Measurements from ENCODE around the gene TMTC3.

The TMTC3 gene

GRCh38 chr12:88145567-88146505 is 3.7 kb downstream of the TMTC3 start (continued):
- TF ChIP-seq ZNF624 (tag by site-specific recombination; IDR thresholded peaks at IDR 0.05) (no peak), ZNF146 (tag by site-specific recombination; IDR thresholded peaks at IDR 0.05) (no peak), IKZF3 (tag by site-specific recombination; IDR thresholded peaks at IDR 0.05) (0 out of 2 replicates have a peak, but pooled peaks have one; percentile 12), REPIN1 (tag by site-specific recombination; IDR thresholded peaks at IDR 0.05; ENCODE audit: low read depth) (no peak), ZNF596 (tag by site-specific recombination; IDR thresholded peaks at IDR 0.05) (no peak; the same call in 1 of the 2 replicates), SCRT2 (tag by site-specific recombination; IDR thresholded peaks at IDR 0.05) (peak; percentile 31; the same call in 1 of the 2 replicates), ZNF677 (tag by site-specific recombination; IDR thresholded peaks at IDR 0.05) (no peak), ZBTB1 (tag by site-specific recombination; IDR thresholded peaks at IDR 0.05) (no peak), GLIS1 (tag by site-specific recombination; IDR thresholded peaks at IDR 0.05) (0 out of 2 replicates have a peak, but pooled peaks have one; percentile 24), ZSCAN23 (tag by site-specific recombination; IDR thresholded peaks at IDR 0.05) (no peak), ZNF354C (tag by site-specific recombination; IDR thresholded peaks at IDR 0.05; ENCODE audit: borderline replicate concordance, low read depth) (no peak), ZFHX2 (tag by site-specific recombination; conservative IDR thresholded peaks at IDR 0.05) (no peak), ZNF174 (tag by site-specific recombination; IDR thresholded peaks at IDR 0.05) (no peak), ZNF248 (tag by site-specific recombination; IDR thresholded peaks at IDR 0.05) (no peak), ZNF626 (tag by site-specific recombination; IDR thresholded peaks at IDR 0.05) (no peak), OSR2 (tag by site-specific recombination; IDR thresholded peaks at IDR 0.05) (no peak), ZFP41 (tag by site-specific recombination; IDR thresholded peaks at IDR 0.05; ENCODE audit: borderline replicate concordance) (no peak), ZNF623 (tag by site-specific recombination; IDR thresholded peaks at IDR 0.05) (no peak), ZNF274 (IDR thresholded peaks at IDR 0.05; ENCODE audit: low read length) (no peak), ZNF274 (tag by site-specific recombination; IDR thresholded peaks at IDR 0.05; ENCODE audit: borderline replicate concordance) (no peak), ZNF660 (tag by site-specific recombination; IDR thresholded peaks at IDR 0.05) (no peak), KLF9 (tag by site-specific recombination; IDR thresholded peaks at IDR 0.05; ENCODE audit: low read depth) (no peak), ZFP3 (tag by site-specific recombination; IDR thresholded peaks at IDR 0.05; ENCODE audit: low read depth) (no peak), ZNF24 (tag by site-specific recombination; IDR thresholded peaks at IDR 0.05) (no peak), ZNF692 (tag by site-specific recombination; IDR thresholded peaks at IDR 0.05) (no peak), ZBTB21 (tag by site-specific recombination; IDR thresholded peaks at IDR 0.05) (no peak), EGR2 (tag by site-specific recombination; IDR thresholded peaks at IDR 0.05; ENCODE audit: low read depth) (no peak)
- TF ChIP-seq, protein P1, sequence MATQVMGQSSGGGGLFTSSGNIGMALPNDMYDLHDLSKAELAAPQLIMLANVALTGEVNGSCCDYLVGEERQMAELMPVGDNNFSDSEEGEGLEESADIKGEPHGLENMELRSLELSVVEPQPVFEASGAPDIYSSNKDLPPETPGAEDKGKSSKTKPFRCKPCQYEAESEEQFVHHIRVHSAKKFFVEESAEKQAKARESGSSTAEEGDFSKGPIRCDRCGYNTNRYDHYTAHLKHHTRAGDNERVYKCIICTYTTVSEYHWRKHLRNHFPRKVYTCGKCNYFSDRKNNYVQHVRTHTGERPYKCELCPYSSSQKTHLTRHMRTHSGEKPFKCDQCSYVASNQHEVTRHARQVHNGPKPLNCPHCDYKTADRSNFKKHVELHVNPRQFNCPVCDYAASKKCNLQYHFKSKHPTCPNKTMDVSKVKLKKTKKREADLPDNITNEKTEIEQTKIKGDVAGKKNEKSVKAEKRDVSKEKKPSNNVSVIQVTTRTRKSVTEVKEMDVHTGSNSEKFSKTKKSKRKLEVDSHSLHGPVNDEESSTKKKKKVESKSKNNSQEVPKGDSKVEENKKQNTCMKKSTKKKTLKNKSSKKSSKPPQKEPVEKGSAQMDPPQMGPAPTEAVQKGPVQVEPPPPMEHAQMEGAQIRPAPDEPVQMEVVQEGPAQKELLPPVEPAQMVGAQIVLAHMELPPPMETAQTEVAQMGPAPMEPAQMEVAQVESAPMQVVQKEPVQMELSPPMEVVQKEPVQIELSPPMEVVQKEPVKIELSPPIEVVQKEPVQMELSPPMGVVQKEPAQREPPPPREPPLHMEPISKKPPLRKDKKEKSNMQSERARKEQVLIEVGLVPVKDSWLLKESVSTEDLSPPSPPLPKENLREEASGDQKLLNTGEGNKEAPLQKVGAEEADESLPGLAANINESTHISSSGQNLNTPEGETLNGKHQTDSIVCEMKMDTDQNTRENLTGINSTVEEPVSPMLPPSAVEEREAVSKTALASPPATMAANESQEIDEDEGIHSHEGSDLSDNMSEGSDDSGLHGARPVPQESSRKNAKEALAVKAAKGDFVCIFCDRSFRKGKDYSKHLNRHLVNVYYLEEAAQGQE (tag by site-specific recombination; IDR thresholded peaks at IDR 0.05), result no peak
- TF ChIP-seq, protein P2, sequence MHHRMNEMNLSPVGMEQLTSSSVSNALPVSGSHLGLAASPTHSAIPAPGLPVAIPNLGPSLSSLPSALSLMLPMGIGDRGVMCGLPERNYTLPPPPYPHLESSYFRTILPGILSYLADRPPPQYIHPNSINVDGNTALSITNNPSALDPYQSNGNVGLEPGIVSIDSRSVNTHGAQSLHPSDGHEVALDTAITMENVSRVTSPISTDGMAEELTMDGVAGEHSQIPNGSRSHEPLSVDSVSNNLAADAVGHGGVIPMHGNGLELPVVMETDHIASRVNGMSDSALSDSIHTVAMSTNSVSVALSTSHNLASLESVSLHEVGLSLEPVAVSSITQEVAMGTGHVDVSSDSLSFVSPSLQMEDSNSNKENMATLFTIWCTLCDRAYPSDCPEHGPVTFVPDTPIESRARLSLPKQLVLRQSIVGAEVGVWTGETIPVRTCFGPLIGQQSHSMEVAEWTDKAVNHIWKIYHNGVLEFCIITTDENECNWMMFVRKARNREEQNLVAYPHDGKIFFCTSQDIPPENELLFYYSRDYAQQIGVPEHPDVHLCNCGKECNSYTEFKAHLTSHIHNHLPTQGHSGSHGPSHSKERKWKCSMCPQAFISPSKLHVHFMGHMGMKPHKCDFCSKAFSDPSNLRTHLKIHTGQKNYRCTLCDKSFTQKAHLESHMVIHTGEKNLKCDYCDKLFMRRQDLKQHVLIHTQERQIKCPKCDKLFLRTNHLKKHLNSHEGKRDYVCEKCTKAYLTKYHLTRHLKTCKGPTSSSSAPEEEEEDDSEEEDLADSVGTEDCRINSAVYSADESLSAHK (tag by site-specific recombination; IDR thresholded peaks at IDR 0.05), result peak; percentile 67
- TF ChIP-seq, protein P3, sequence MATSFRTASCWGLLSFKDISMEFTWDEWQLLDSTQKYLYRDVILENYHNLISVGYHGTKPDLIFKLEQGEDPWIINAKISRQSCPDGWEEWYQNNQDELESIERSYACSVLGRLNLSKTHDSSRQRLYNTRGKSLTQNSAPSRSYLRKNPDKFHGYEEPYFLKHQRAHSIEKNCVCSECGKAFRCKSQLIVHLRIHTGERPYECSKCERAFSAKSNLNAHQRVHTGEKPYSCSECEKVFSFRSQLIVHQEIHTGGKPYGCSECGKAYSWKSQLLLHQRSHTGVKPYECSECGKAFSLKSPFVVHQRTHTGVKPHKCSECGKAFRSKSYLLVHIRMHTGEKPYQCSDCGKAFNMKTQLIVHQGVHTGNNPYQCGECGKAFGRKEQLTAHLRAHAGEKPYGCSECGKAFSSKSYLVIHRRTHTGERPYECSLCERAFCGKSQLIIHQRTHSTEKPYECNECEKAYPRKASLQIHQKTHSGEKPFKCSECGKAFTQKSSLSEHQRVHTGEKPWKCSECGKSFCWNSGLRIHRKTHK (tag by site-specific recombination; IDR thresholded peaks at IDR 0.05), result no peak
- TF ChIP-seq, protein P4, sequence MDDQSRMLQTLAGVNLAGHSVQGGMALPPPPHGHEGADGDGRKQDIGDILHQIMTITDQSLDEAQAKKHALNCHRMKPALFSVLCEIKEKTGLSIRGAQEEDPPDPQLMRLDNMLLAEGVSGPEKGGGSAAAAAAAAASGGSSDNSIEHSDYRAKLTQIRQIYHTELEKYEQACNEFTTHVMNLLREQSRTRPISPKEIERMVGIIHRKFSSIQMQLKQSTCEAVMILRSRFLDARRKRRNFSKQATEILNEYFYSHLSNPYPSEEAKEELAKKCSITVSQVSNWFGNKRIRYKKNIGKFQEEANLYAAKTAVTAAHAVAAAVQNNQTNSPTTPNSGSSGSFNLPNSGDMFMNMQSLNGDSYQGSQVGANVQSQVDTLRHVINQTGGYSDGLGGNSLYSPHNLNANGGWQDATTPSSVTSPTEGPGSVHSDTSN (CRISPR knock-in tag; IDR thresholded peaks at IDR 0.05), result no peak
